Measurements from ENCODE around the gene BPIFB1.

Gene BPIFB1

GRCh38 chr20:33261465-33261864 is 21.5 kb upstream of the BPIFB1 start:
- TF ChIP-seq POLR2A (IDR thresholded peaks at IDR 0.05; ENCODE audit: extremely low read depth, insufficient read length) (no peak), MAX (IDR thresholded peaks at IDR 0.05; ENCODE audit: low read depth, low read length) (no peak), MYC (IDR thresholded peaks at IDR 0.05; ENCODE audit: low read depth, low read length) (no peak), CTCF (IDR thresholded peaks at IDR 0.05; ENCODE audit: low read depth, low read length) (no peak)
- H3K4me3 ChIP-seq (ENCODE audit: low read depth, low read length): no peak overlapping the region
- no peak for DNase-seq (ENCODE audit: low read depth)

- DNase-seq (ENCODE audit: low read depth): peak; percentile 76
- no peak overlapping the region for H3K4me3 ChIP-seq (ENCODE audit: low read depth, low read length)
These were observed 20.4 kb upstream of the BPIFB1 start for GRCh38 chr20:33262658-33263065.

GRCh38 chr20:33263784-33264183 is 19.2 kb upstream of the BPIFB1 start:
- no peak for DNase-seq (ENCODE audit: low read depth)
- no peak overlapping the region for H3K4me3 ChIP-seq (ENCODE audit: low read depth, low read length)
- TF ChIP-seq CTCF (IDR thresholded peaks at IDR 0.05; ENCODE audit: low read depth, low read length) (no peak), MYC (IDR thresholded peaks at IDR 0.05; ENCODE audit: low read depth, low read length) (no peak), MAX (IDR thresholded peaks at IDR 0.05; ENCODE audit: low read depth, low read length) (no peak), POLR2A (IDR thresholded peaks at IDR 0.05; ENCODE audit: extremely low read depth, insufficient read length) (no peak)

More at GRCh38 chr20:33262658-33263065, 20.4 kb upstream of the BPIFB1 start:
- TF ChIP-seq CTCF (IDR thresholded peaks at IDR 0.05; ENCODE audit: low read depth, low read length) (peak; percentile 97), MYC (IDR thresholded peaks at IDR 0.05; ENCODE audit: low read depth, low read length) (no peak)

- TF ChIP-seq CTCF (IDR thresholded peaks at IDR 0.05; ENCODE audit: low read depth, low read length) (no peak), POLR2A (IDR thresholded peaks at IDR 0.05; ENCODE audit: extremely low read depth, insufficient read length) (no peak), MAX (IDR thresholded peaks at IDR 0.05; ENCODE audit: low read depth, low read length) (no peak), MYC (IDR thresholded peaks at IDR 0.05; ENCODE audit: low read depth, low read length) (no peak)
- DNase-seq (ENCODE audit: low read depth): peak; percentile 43
- no peak overlapping the region for H3K4me3 ChIP-seq (ENCODE audit: low read depth, low read length)
These were observed 15.3 kb upstream of the BPIFB1 start for GRCh38 chr20:33267701-33268100.

- TF ChIP-seq POLR2A (IDR thresholded peaks at IDR 0.05; ENCODE audit: extremely low read depth, insufficient read length) (no peak), MYC (IDR thresholded peaks at IDR 0.05; ENCODE audit: low read depth, low read length) (no peak), CTCF (IDR thresholded peaks at IDR 0.05; ENCODE audit: low read depth, low read length) (no peak), MAX (IDR thresholded peaks at IDR 0.05; ENCODE audit: low read depth, low read length) (no peak)
- DNase-seq (ENCODE audit: low read depth): no peak
- H3K4me3 ChIP-seq (ENCODE audit: low read depth, low read length): no peak overlapping the region
These were observed 10.7 kb upstream of the BPIFB1 start for GRCh38 chr20:33272155-33272873.

Data from NB4 (cell line).